GM08714 (cell line): ENCODE data around the gene ANKMY1.
"Not testable (repeated sequence)": the region's sequence is repeated elsewhere in the genome, so short reads cannot be mapped to it uniquely, and the experiment has no call there.

Experiments
- H3K4me3 ChIP-seq: fragments of 200-500 bp; sonication (Bioruptor generic); 2 replicates; pipeline ENCODE4 v1.5.1; 2014; ENCODE audit warnings: mild to moderate bottlenecking, low read length, inconsistent platforms
- ZNF274 ChIP-seq: IDR thresholded peaks from 2 replicates; pipeline ENCODE4 v1.6.1; 2012; ENCODE audit warnings: mild to moderate bottlenecking, low read depth, low read length

ANKMY1 gene

DNA sequence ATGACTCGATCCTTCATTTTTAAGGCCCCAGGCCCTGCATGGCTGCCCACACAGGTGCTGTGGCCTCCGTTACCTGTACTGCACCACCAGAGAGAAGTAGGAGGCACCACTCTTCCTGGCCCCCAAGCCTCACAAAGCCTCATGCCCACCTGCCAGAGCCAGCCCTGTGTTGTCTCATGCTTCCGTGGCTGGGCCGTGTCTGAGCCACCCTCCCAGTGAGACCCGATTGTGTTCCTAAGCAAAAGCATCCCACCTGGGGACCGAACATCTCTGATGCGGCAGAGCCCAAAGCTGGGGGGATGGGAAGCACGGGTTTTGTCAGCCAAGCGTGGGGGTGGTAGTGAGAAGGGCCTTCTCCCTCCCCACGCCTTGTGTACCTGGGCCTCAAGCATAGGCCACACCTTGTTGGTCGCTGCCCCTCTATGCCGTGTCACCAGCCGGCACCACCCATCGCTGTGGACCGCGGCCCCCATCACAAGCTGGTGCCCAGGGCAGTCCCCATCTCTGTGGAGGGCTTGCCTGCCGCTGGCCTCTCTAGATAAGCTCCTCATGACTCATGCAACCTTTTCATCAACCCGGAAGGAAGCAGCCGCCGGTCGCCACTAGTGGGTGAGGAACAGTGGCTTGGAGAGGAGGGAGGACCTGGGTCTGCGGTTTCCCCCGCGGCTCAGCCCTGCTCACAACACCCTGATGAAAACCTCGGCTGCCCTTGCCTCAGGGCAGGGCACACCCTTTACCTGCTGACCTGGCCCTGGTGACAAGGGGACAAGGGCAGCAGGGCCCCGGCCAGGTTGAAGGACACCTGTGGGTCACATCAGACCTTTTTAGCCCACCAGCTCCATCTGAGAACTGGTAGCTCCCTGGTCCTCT is 7.8 kb upstream of the ANKMY1 start:
- peak overlapping the region; percentile 33; the same call in 1 of the 2 replicates for H3K4me3 ChIP-seq

DNA sequence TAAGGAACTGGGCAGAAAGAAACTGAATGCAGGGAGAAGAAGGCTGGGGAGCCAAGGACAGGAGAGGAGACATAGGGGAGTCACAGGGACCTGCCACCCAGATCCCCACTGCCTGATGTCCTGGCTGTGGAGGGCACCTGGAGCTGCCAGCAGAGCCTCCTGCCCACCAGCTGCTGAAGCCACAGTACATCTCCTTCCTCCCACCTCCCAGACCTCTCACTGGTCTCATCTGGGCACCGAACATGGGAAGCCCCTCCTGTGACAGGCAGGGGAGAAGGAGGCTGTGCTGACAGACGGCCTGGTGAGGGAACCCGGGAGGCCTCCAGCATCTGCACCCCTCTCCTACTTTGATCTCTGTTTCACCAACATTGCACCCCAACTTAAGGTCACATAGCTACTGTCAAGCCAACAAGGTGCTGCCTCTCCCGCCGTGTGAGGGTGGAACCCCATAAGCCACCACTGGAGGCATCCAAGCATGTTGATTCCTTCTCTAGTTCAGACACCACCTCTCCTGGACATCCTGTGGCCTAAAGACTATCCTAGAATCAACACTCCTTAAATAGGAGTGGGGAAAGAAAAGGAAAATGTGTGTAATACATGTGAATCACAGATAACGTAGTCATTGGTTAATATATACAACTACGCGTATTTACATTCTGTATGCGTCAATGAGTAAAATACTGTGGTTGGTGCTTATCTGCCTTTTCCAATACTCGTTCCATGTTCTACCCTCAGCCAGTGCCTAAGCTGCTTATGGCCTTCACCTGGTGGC is 7.0 kb upstream of the ANKMY1 start:
- H3K4me3 ChIP-seq: peak overlapping the region; percentile 33; the same call in 1 of the 2 replicates

More for the DNA sequence above, 7.8 kb upstream of the ANKMY1 start:
- TF ChIP-seq ZNF274: no peak

DNA sequence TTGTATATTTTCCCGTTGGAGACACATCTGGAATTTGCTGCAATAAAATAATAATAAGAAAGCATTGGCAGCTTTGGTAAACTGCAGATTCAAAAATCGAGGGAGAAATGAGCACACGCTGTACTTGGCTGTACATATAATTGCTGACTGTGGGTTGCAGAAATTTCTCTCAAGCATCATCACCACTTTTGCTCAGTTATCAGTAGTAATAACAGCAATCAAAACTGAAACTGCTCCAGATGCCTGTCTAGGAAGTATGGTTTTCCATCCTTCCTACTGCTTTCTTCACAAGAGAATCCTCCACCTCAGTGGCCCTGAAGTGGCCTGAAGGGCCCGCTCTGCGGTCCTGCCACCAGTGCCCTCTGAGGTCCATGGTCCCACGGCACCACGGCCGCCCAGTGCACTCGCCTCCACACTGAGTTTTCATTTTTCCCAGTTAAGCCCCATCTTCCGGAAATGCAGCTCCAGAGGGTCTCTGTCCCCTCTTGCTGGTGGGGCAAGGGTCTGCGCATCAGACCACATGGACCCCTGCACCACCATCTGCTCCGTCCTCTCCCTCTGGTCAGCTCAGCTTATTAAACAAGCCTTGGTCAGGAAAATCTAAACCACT is 6.3 kb upstream of the ANKMY1 start:
- TF ChIP-seq ZNF274: no peak
- H3K4me3 ChIP-seq: no peak overlapping the region

More for the DNA sequence above, 7.0 kb upstream of the ANKMY1 start:
- TF ChIP-seq ZNF274: no peak

DNA sequence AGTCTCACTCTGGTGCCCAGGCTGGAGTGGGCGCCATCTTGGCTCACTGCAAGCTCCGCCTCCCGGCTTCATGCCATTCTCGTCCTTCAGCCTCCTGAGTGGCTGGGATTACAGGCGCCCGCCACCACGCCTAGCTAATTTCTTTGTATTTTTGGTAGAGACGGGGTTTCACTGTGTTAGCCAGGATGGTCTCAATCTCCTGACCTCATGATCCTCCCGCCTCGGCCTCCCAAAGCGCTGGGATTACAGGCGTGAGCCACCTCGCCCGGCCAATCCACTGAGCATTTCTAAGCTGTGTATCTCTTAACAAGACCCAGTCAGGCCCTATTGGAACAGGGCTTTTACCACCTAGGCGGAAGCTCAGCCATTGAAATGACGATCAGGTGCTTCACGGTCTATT is 5.4 kb upstream of the ANKMY1 start:
- not testable (repeated sequence) for H3K4me3 ChIP-seq

DNA sequence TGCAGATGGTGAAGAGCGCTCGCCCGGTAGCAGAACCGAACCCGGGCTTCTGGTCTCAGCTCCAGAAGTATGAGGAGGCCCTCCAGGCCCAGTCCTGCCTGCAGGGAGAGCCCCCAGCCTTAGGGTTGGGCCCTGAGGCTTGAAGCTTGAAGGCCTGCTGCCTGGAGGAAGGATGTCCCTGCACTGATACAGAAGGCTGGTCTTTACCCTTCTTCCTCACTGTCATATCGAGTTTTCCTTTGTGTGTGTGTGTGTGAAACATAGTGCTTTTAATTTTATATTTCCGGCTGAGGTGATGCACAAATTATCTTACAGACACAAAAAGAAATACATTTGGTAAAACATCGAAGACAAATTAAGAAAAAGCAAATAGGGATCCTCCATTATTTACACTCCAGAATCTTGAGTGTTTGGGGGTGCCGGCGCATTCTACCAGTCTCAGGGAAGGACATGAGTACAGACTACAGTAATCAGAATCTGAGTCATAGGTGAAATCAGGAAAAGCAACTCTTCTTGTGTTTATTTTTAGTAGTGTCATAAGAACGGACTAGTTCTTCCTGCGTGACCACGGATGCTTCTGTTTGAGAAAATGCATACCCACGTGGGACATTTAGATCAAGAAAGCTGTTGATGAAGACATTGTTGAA is 3.7 kb upstream of the ANKMY1 start:
- no peak for TF ChIP-seq ZNF274
- H3K4me3 ChIP-seq: peak overlapping the region; percentile 95

DNA sequence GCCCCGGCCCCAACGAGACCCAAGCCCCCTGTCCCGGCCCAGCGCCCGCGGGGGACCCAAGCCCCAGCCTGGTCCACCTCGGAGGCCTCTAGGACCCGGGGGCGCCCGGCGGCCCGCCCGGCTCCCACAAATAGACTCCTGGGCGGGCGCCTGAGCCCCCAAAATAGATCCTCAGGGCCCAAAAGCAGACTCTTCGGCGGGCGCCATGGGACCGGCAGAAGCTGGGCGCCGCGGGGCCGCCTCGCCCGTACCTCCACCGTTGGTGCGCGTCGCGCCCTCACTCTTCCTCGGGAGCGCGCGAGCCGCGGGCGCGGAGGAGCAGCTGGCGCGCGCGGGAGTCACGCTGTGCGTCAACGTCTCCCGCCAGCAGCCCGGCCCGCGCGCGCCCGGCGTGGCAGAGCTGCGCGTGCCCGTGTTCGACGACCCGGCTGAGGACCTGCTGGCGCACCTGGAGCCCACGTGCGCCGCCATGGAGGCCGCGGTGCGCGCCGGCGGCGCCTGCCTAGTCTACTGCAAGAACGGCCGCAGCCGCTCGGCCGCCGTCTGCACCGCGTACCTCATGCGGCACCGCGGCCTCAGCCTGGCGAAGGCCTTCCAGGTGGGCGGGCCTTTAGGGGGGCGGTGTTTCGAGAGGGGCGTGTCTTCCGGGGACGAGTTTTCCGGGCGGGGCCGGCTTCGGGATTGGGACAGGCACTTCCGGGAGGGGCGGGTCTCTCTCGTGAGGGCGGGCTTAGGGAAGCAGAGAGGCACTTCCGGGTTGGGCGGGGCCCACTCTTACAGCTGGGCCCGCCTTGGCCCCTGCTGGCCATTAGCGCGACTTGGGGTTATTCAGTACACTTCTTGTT is 2.9 kb upstream of the ANKMY1 start:
- H3K4me3 ChIP-seq: peak overlapping the region; percentile 95
- no peak for TF ChIP-seq ZNF274

DNA sequence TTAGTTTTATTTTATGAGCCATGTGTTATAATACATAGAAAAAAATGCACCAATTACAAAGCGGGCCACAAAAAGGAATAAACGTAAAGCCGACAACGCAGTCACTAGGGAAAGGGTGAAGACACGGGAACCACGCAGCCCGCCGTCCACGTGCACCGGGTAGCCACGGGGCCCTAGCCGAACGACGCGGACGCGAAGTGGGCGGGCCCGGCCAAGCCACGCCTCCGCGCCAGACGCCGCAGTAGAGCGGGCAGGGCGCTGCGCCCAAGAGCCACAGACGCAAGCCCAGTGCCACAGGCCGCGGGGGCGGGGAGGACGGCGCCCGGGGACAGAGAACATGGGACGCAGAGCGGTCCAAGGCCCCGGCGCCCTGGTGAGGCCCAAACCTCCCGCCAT is 2.3 kb upstream of the ANKMY1 start, which contains the start of gene DUSP28:
DUSP28 (plus strand) TSS at position 274 of the 396 bp plus-strand sequence. CDS start 328 bp downstream, outside the sequence.
- peak within 1 kb of the TSS; percentile 95 for H3K4me3 ChIP-seq
- no peak for TF ChIP-seq ZNF274

DNA sequence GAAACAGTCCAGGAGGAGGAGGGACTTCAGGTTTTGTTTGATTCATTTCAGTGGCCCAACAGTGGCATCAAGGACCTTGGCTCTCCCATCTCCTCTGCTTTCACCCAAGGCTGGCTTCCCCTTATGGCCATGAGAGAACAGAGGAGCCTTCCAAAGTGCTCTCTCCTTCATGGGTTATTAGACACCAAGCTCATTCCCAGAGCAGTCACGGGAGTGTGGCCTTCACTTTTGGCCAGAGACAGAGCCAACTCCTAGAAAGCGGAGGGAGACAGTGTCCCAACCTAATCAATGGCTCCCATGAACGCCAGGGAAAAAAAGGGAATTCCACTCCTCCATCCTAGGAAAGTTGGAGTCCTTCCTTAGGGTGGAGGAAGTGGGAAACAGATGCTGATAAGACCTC is 1.5 kb upstream of the ANKMY1 start:
- peak overlapping the region; percentile 41; the same call in 1 of the 2 replicates for H3K4me3 ChIP-seq

DNA sequence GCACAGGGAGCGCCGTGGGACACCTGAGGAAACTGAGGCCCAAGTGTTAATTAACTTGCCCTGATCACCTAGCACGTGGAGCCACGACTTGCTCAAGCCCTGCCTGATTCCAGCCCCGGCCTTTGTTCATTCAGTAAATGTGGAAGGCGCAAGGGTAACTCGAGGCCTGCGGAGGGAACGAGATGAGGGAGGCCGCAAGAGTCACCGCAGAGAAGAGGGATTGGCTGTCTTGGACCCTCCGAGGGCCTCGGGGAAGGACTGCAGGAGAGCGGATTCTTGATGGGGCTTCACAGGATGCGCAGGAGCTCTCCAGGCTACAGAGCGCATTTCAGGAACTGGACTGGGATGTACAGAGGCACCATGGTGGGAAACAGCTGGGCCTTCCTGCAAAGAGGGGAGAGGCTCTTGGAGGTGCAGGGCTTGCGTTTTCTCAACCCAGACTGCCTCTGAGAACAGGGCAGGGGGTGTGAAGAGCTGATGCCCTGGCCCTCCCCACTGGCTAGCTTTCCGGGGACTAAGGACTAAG is 511 bp upstream of the ANKMY1 start:
- H3K4me3 ChIP-seq: no peak overlapping the region; the same call in 1 of the 2 replicates
- no peak for TF ChIP-seq ZNF274

More for the DNA sequence above, 1.5 kb upstream of the ANKMY1 start:
- TF ChIP-seq ZNF274: no peak

DNA sequence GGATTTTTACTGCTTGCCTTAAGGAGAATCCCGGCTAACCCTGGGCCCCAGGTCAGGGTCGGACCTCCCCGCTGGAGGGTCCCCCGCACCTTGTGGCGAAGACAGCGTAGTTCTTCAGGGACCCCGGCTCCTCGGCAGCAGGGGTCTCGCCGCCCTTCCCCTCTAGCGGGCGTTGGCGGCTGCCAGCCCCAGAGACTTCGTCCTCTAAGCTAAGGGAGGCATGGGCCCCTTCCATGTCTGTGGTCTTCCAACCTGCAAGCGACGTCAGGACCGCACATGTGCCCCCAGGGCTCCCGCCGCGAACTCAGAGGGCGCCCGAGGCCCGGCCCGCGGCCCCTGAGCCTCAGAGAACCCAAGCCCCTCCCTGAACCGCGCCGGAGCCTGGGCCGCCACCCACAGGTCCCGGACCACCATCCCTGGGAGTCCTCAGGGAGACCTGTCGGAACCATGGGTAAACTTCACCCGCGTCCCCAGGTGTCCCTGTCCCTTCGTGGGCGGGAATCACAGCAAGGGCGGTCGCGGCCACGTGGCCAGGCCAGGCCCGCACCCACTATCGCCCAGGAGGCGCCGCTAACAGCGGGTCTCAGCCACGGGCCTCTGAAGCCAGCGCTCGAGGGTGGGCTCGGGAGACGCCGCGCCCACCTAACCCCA is 562 bp downstream of the ANKMY1 start:
- TF ChIP-seq ZNF274: no peak
- H3K4me3 ChIP-seq: no peak overlapping the region; the same call in 1 of the 2 replicates

DNA sequence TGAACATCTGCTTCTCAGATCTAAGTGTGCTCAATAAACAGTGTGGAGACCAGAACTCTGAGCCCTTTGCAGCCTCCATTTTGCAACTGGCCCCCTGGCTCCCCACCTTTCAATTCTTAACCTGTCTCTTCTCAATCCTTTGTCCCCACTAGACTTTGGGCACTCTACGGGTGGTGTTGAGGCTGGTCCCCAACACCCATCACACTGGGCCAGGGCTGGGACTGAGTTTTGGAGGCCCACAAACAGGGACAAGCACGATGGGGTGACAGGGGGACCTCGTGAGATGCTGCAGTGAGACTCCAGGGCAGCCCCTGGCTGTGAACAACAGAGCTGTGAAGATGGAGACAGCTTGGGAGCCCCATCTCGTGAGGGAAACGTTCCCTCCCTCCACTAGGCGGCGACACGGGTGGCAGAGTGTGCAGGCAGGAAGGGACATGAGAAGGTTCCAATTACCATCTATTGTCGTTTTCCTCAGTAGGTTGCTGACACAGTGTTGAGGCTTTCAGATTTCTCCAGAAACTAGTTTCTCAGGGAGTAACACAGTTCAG is 1.2 kb downstream of the ANKMY1 start:
- TF ChIP-seq ZNF274: no peak
- H3K4me3 ChIP-seq: no peak overlapping the region
